Keratinocyte (primary cell): ENCODE measurements around the gene FGB. TPM values are rescaled to one million over a fixed set of nuclear protein-coding genes. Genes with fewer than 3 reads are reported as not detected.

ENCODE experiments used
- DNase-seq: peaks from one replicate; pipeline ENCODE4 v3.0.0-alpha.2; 2011; ENCODE audit warnings: low read depth, missing footprints, low spot score
- FAIRE-seq: peaks from 2 replicates; lab custom pipeline; 2011; peaks lifted over from hg19 to GRCh38; lab: Jason Lieb, UNC
- H2AFZ ChIP-seq: 2 replicates; pipeline ENCODE4 v1.6.0; 2012; ENCODE audit warnings: low read length, control low read depth, inconsistent platforms; ENCODE audit not compliant: control insufficient read depth
- H3K27ac ChIP-seq: 2 replicates; pipeline ENCODE4 v1.5.1; 2011; ENCODE audit warnings: low read length; ENCODE audit not compliant: control insufficient read depth, insufficient read depth
- H3K27me3 ChIP-seq: 3 replicates; pipeline ENCODE4 v1.6.0; 2011; ENCODE audit warnings: low read length; ENCODE audit not compliant: control insufficient read depth, insufficient read depth; ENCODE audit errors: extremely low read depth
- H3K36me3 ChIP-seq, 2 experiments: 2 replicates in 1 of 2; 3 replicates in 1 of 2; pipeline ENCODE4 v1.5.1; 2011; ENCODE audit warnings: low read length in 2 of 2, mild to moderate bottlenecking in 1 of 2; ENCODE audit not compliant: control insufficient read depth in 2 of 2, insufficient read depth in 2 of 2; ENCODE audit errors: extremely low read depth in 1 of 2
- H3K4me1 ChIP-seq: 3 replicates; pipeline ENCODE4 v1.5.1; 2011; ENCODE audit warnings: low read length; ENCODE audit not compliant: control insufficient read depth, insufficient read depth; ENCODE audit errors: extremely low read depth
- H3K4me2 ChIP-seq: 3 replicates; pipeline ENCODE4 v1.6.0; 2011; ENCODE audit warnings: low read depth, low read length; ENCODE audit not compliant: control insufficient read depth, insufficient read depth; ENCODE audit errors: extremely low read depth
- H3K4me3 ChIP-seq, 3 experiments: fragments of 200-600 bp in 1 of 3; sonication (generic) in 1 of 3; 2 replicates in 2 of 3; 3 replicates in 1 of 3; pipeline ENCODE4 v1.5.1; 2011 to 2016; ENCODE audit warnings: low read length in 3 of 3, mild to moderate bottlenecking in 3 of 3, control low read depth in 2 of 3, inconsistent platforms in 1 of 3, low read depth in 1 of 3, mixed read lengths in 1 of 3, mixed run types in 1 of 3, moderate library complexity in 1 of 3; ENCODE audit not compliant: control insufficient read depth in 2 of 3, insufficient read depth in 2 of 3; ENCODE audit errors: extremely low read depth in 1 of 3
- H3K79me2 ChIP-seq: 2 replicates; pipeline ENCODE4 v1.6.0; 2012; ENCODE audit warnings: low read length; ENCODE audit not compliant: control insufficient read depth, insufficient read depth
- H3K9ac ChIP-seq: 3 replicates; pipeline ENCODE4 v1.6.0; 2011; ENCODE audit warnings: low read length; ENCODE audit not compliant: control insufficient read depth, insufficient read depth; ENCODE audit errors: extremely low read depth
- H3K9me1 ChIP-seq: 3 replicates; pipeline ENCODE4 v1.6.0; 2011; ENCODE audit warnings: low read length; ENCODE audit not compliant: control insufficient read depth, insufficient read depth; ENCODE audit errors: extremely low read depth
- H3K9me3 ChIP-seq: 2 replicates; pipeline ENCODE4 v1.5.1; 2012; ENCODE audit warnings: low read depth, low read length; ENCODE audit not compliant: control insufficient read depth
- H4K20me1 ChIP-seq: 3 replicates; pipeline ENCODE4 v1.6.0; 2011; ENCODE audit warnings: low read length; ENCODE audit not compliant: control insufficient read depth, insufficient read depth; ENCODE audit errors: extremely low read depth
- CTCF ChIP-seq, 3 experiments: IDR thresholded peaks in 1 of 3; conservative IDR thresholded peaks in 1 of 3; optimal IDR thresholded peaks in 1 of 3; 2 replicates in 2 of 3; 3 replicates in 1 of 3; pipeline versions ENCODE3 to v1.5.1; 2011; ENCODE audit warnings: low read length in 3 of 3, mild to moderate bottlenecking in 3 of 3, moderate library complexity in 2 of 3, control low read depth in 1 of 3, inconsistent platforms in 1 of 3; ENCODE audit not compliant: insufficient read depth in 2 of 3; ENCODE audit errors: extremely low read depth in 1 of 3
- EZH2 ChIP-seq: IDR thresholded peaks from one replicate; pipeline ENCODE4 v1.6.1; 2012; ENCODE audit warnings: inconsistent platforms, mild to moderate bottlenecking, low read length, moderate library complexity
- dilution Hi-C: fragments of 300-500 bp; cut with MboI; formaldehyde crosslinking; loops from one replicate; pipeline ENCODE4 v1.7.0; 2020; ENCODE audit warnings: low sequenced_read_pairs; ENCODE audit not compliant: extremely low pct_ligation_motif_present
- polyA plus RNA-seq, 5 experiments: library from polyadenylated mRNA; depleted of rRNA in 3 of 5; stranded (reverse) in 3 of 5; stranded (forward) in 1 of 5; unstranded in 1 of 5; fragments of >200 nt; gene quantifications; 1 replicate in 1 of 5; 2 replicates in 3 of 5; 3 replicates in 1 of 5; pipeline versions ENCODE4 v1.2.1 to v1.2.3, GENCODE V29; 2011 to 2012; ENCODE audit warnings: missing spikeins in 2 of 5, low read depth in 1 of 5, low replicate concordance in 1 of 5

Gene FGB
- polyA plus RNA-seq, 1 donor (not counting 4 experiments of a cell fraction or from before 2014, with no cell fraction given): not detected

- TF ChIP-seq CTCF (optimal IDR thresholded peaks at IDR 0.05 in 1 of 3, IDR thresholded peaks at IDR 0.05 in 1 of 3, conservative IDR thresholded peaks at IDR 0.05 in 1 of 3; ENCODE audit: extremely low read depth in 1 of 3, insufficient read depth in 2 of 3, low read length in 3 of 3): no peak
- TF ChIP-seq EZH2: no peak
- H2AFZ ChIP-seq: no peak overlapping the region
- no peak overlapping the region for H3K4me3 ChIP-seq
- H3K4me2 ChIP-seq: no peak overlapping the region
- no peaks in the 10 kb centered on the region for H4K20me1 ChIP-seq
- DNase-seq (no peak), FAIRE-seq (no peak)
- H3K4me1 ChIP-seq: no peaks in the 10 kb centered on the region
- H3K9me3 ChIP-seq: no peaks in the 10 kb centered on the region
- H3K9me1 ChIP-seq: no peaks in the 10 kb centered on the region
- no peaks in the 10 kb centered on the region for H3K27me3 ChIP-seq
- H3K9ac ChIP-seq: no peak overlapping the region
- dilution Hi-C loops: no loop called here
- H3K36me3 ChIP-seq: no peaks in the 10 kb centered on the region
- H3K27ac ChIP-seq: no peak overlapping the region
- no peaks in the 10 kb centered on the region for H3K79me2 ChIP-seq
Observed at GRCh38 chr4:154583677-154584076, 20.9 kb downstream of the FGB start.

GRCh38 chr4:154584259-154584658 lies 21.4 kb downstream of the FGB start:
- Histone ChIP-seq H3K4me3 (no peak overlapping the region), H3K27me3 (peaks cover 2% of the 10 kb centered on the region), H3K79me2 (no peaks in the 10 kb centered on the region), H3K9ac (no peak overlapping the region), H3K27ac (no peak overlapping the region), H4K20me1 (no peaks in the 10 kb centered on the region), H2AFZ (no peak overlapping the region), H3K9me3 (no peaks in the 10 kb centered on the region), H3K36me3 (no peaks in the 10 kb centered on the region), H3K4me2 (no peak overlapping the region), H3K9me1 (no peaks in the 10 kb centered on the region), H3K4me1 (no peaks in the 10 kb centered on the region)
- dilution Hi-C loops: no loop called here
- DNase-seq: no peak
- TF ChIP-seq CTCF (optimal IDR thresholded peaks at IDR 0.05 in 1 of 3, IDR thresholded peaks at IDR 0.05 in 1 of 3, conservative IDR thresholded peaks at IDR 0.05 in 1 of 3; ENCODE audit: extremely low read depth in 1 of 3, insufficient read depth in 2 of 3, low read length in 3 of 3) (no peak), EZH2 (no peak)
- no peak for FAIRE-seq
